GM23338 (cell line): ENCODE data around the gene NUMBL. TPM values are rescaled to one million over a fixed set of nuclear protein-coding genes. Genes with fewer than 3 reads are reported as not detected.

Source experiments
- ATAC-seq: fragments of 200-7000 bp; cut with Tn5 transposase; 3 replicates; pipeline ENCODE4 v1.9.1; 2020
- DNase-seq: peaks from one replicate; pipeline ENCODE4 v3.0.0-alpha.2; 2015; ENCODE audit warnings: low spot score
- H2AFZ ChIP-seq: fragments of 200-600 bp; sonication (generic); 2 replicates; pipeline ENCODE4 v1.8.0; 2016; ENCODE audit warnings: antibody characterized with exemption, mild to moderate bottlenecking, moderate library complexity
- H3F3A ChIP-seq: fragments of 200-600 bp; sonication (generic); replicated peaks from 2 replicates; pipeline ENCODE4 v1.8.0; 2017; ENCODE audit warnings: antibody characterized with exemption, mixed run types, low read depth
- H3K27ac ChIP-seq: fragments of 200-600 bp; sonication (generic); 2 replicates; pipeline ENCODE4 v1.6.1; 2016; ENCODE audit warnings: low read depth
- H3K27me3 ChIP-seq: fragments of 200-600 bp; sonication (generic); 2 replicates; pipeline ENCODE4 v1.8.0; 2016; ENCODE audit warnings: mild to moderate bottlenecking, mixed run types, moderate library complexity; ENCODE audit not compliant: insufficient read depth
- H3K36me3 ChIP-seq: fragments of 200-600 bp; sonication (generic); 2 replicates; pipeline ENCODE4 v1.8.0; 2016; ENCODE audit warnings: mild to moderate bottlenecking; ENCODE audit not compliant: insufficient read depth
- H3K4me1 ChIP-seq: fragments of 200-600 bp; sonication (generic); 2 replicates; pipeline ENCODE4 v1.8.0; 2016; ENCODE audit warnings: mild to moderate bottlenecking, moderate library complexity; ENCODE audit not compliant: insufficient read depth
- H3K4me2 ChIP-seq: fragments of 200-600 bp; sonication (generic); 2 replicates; pipeline ENCODE4 v1.7.1; 2017; ENCODE audit warnings: mixed run types
- H3K4me3 ChIP-seq: fragments of 200-600 bp; sonication (generic); 2 replicates; pipeline ENCODE4 v1.6.1; 2016; ENCODE audit warnings: mixed run types
- H3K79me2 ChIP-seq: fragments of 200-600 bp; sonication (generic); replicated peaks from 2 replicates; pipeline ENCODE4 v1.8.0; 2017; ENCODE audit warnings: mild to moderate bottlenecking; ENCODE audit not compliant: insufficient read depth
- H3K9me2 ChIP-seq: fragments of 200-600 bp; sonication (generic); 2 replicates; pipeline ENCODE4 v1.8.0; 2017; ENCODE audit not compliant: insufficient read depth
- H4K20me1 ChIP-seq: fragments of 200-600 bp; sonication (generic); replicated peaks from 2 replicates; pipeline ENCODE4 v1.8.0; 2017; ENCODE audit warnings: mild to moderate bottlenecking; ENCODE audit not compliant: insufficient read depth
- H3K27ac Mint-ChIP-seq: 2 replicates; pipeline ENCODE4 v1.8.0; 2020; ENCODE audit warnings: inconsistent platforms, mild to moderate bottlenecking, moderate library complexity, mixed read lengths
- H3K27me3 Mint-ChIP-seq: 3 replicates; pipeline ENCODE4 v1.8.0; 2022; ENCODE audit warnings: low read depth, mild to moderate bottlenecking, moderate library complexity, mixed read lengths, inconsistent platforms; ENCODE audit not compliant: insufficient read depth, poor library complexity
- H3K36me3 Mint-ChIP-seq: 3 replicates; pipeline ENCODE4 v1.8.0; 2021; ENCODE audit warnings: low read depth, mild to moderate bottlenecking, inconsistent platforms, moderate library complexity, mixed read lengths
- H3K4me1 Mint-ChIP-seq: 3 replicates; pipeline ENCODE4 v1.8.0; 2020; ENCODE audit warnings: mild to moderate bottlenecking, inconsistent platforms, mixed read lengths
- H3K4me3 Mint-ChIP-seq: 3 replicates; pipeline ENCODE4 v1.8.0; 2021; ENCODE audit warnings: moderate library complexity, mild to moderate bottlenecking, inconsistent platforms, mixed read lengths
- H3K9me3 Mint-ChIP-seq: 3 replicates; pipeline ENCODE4 v1.8.0; 2020; ENCODE audit warnings: moderate library complexity, mild to moderate bottlenecking, inconsistent platforms, mixed read lengths
- CREB1 ChIP-seq: fragments of 250-450 bp; sonication (Bioruptor Pico); IDR thresholded peaks from 2 replicates; pipeline ENCODE4 v1.5.0; 2020; ENCODE audit warnings: low read depth, mild to moderate bottlenecking, moderate library complexity
- CTCF ChIP-seq, 2 experiments: fragments of 200-600 bp in 1 of 2; sonication (generic) in 1 of 2; conservative IDR thresholded peaks; 2 replicates each; pipeline versions ENCODE4 v1.5.1 to v1.6.1; 2016 to 2017; ENCODE audit warnings: antibody characterized with exemption in 2 of 2, low read depth in 2 of 2, mild to moderate bottlenecking in 2 of 2, moderate library complexity in 1 of 2
- ETS1 ChIP-seq: IDR thresholded peaks from 2 replicates; pipeline ENCODE4 v1.6.1; 2016; ENCODE audit warnings: antibody characterized with exemption
- EZH2 ChIP-seq: fragments of 200-600 bp; sonication (generic); IDR thresholded peaks from one replicate; pipeline ENCODE4 v1.8.0; 2017; ENCODE audit warnings: antibody characterized with exemption, mild to moderate bottlenecking, low read depth; ENCODE audit not compliant: unreplicated experiment
- EZH2phosphoT487 ChIP-seq: fragments of 200-600 bp; sonication (generic); IDR thresholded peaks from one replicate; pipeline ENCODE4 v1.8.1; 2018; ENCODE audit warnings: antibody characterized with exemption; ENCODE audit not compliant: unreplicated experiment
- JUNB ChIP-seq: IDR thresholded peaks from one replicate; pipeline ENCODE4 v1.6.1; 2016; ENCODE audit warnings: antibody characterized with exemption; ENCODE audit not compliant: unreplicated experiment
- REST ChIP-seq: IDR thresholded peaks from one replicate; pipeline ENCODE4 v1.6.1; 2018; ENCODE audit warnings: antibody characterized with exemption; ENCODE audit not compliant: unreplicated experiment
- STAT1 ChIP-seq: IDR thresholded peaks from one replicate; pipeline ENCODE4 v1.6.1; 2016; ENCODE audit warnings: antibody characterized with exemption; ENCODE audit not compliant: unreplicated experiment
- ZNF462 ChIP-seq: fragments of 250-450 bp; sonication (Bioruptor Pico); IDR thresholded peaks from 2 replicates; pipeline ENCODE4 v1.5.0; 2020; ENCODE audit warnings: mild to moderate bottlenecking, moderate library complexity
- polyA plus RNA-seq: library from polyadenylated mRNA; unstranded; fragments of >200 nt; fragmentation: Nextera tagmentation; extraction: Ambion mirVana; gene quantifications from 2 replicates; pipeline ENCODE4 v1.2.1, GENCODE V29; 2016
- total RNA-seq: library from RNA; depleted of rRNA; stranded (reverse); fragments of >200 nt; shearing (Covaris generic); gene quantifications from 2 replicates; pipeline ENCODE4 v1.2.3, GENCODE V29; 2014

NUMBL gene
- total and polyA plus RNA-seq, 2 experiments from 2014 or later, result 8.5 to 28.5 TPM

- TF ChIP-seq ETS1 (no peak), EZH2 (no peak), CTCF (conservative IDR thresholded peaks at IDR 0.05; ENCODE audit: low read depth in 2 of 2) (no peak), STAT1 (no peak), REST (no peak), CREB1 (CRISPR knock-in tag) (no peak), EZH2phosphoT487 (no peak), JUNB (no peak)
Measured at GRCh38 chr19:40642757-40643305, 47.6 kb downstream of the NUMBL start (continued).

GRCh38 chr19:40642051-40642706 lies 48.3 kb downstream of the NUMBL start:
- Histone ChIP-seq H3K79me2 (no peaks in the 10 kb centered on the region), H3K4me1 (peaks cover 7% of the 10 kb centered on the region), H3K36me3 (no peaks in the 10 kb centered on the region), H3K4me3 (no peak overlapping the region), H4K20me1 (no peaks in the 10 kb centered on the region), H3K9me2 (no peaks in the 10 kb centered on the region), H3K27me3 (no peaks in the 10 kb centered on the region), H3K4me2 (no peak overlapping the region), H2AFZ (no peak overlapping the region), H3F3A (no peaks in the 10 kb centered on the region), H3K27ac (no peak overlapping the region)
- Mint-ChIP-seq H3K36me3 (no peaks in the 10 kb centered on the region), H3K27ac (no peak overlapping the region), H3K4me1 (peaks cover 11% of the 10 kb centered on the region), H3K9me3 (no peaks in the 10 kb centered on the region; the same call in 1 of the 3 replicates), H3K27me3 (peaks cover 4% of the 10 kb centered on the region), H3K4me3 (no peak overlapping the region)
- ATAC-seq, result no peak
- DNase-seq, result no peak
- TF ChIP-seq ETS1 (no peak), ZNF462 (CRISPR knock-in tag) (no peak)
